K562 (cell line): ENCODE data around the gene TP53RK.

Source experiments
- FOXK2 ChIP-seq, 2 experiments: fragments of 450-650 bp; IDR thresholded peaks in 1 of 2; conservative IDR thresholded peaks in 1 of 2; 2 replicates each; pipeline ENCODE4 v1.6.1; 2016; ENCODE audit warnings: low read depth in 2 of 2, mild to moderate bottlenecking in 1 of 2
- ZFPM2 ChIP-seq: fragments of 250-450 bp; sonication (Bioruptor Pico); IDR thresholded peaks from 2 replicates; pipeline ENCODE4 v1.5.1; 2022; ENCODE audit warnings: mild to moderate bottlenecking

GRCh38 chr20:46671866-46672542 lies 17.2 kb downstream of the TP53RK start:
- TF ChIP-seq ZFPM2 (CRISPR knock-in tag) (no peak), FOXK2 (conservative IDR thresholded peaks at IDR 0.05 in 1 of 2, IDR thresholded peaks at IDR 0.05 in 1 of 2; ENCODE audit: low read depth in 2 of 2) (no peak)
